Endothelial cell of umbilical vein (primary cell): ENCODE data around the gene RAD23B. TPM values are rescaled to one million over a fixed set of nuclear protein-coding genes. Genes with fewer than 3 reads are reported as not detected.

ENCODE experiments used
- BruUV-seq: library from RNA; stranded (reverse); fragments of 400-500 nt; replicated peaks from 2 replicates; lab custom pipeline; 2021; lab: Mats Ljungman, UMichigan
- CTCF ChIA-PET: fragments of 300-600, 350-600 bp; sonication (Branson Sonifier 250); formaldehyde crosslinking; loops from one replicate; lab custom pipeline; 2021; ENCODE audit warnings: antibody characterized with exemption, inconsistent platforms; lab: Charles Lee
- POLR2A ChIA-PET: fragments of 300-600, 350-600 bp; sonication (Branson Sonifier 250); formaldehyde crosslinking; loops from one replicate; lab custom pipeline; 2021; ENCODE audit warnings: antibody characterized with exemption, inconsistent platforms; lab: Charles Lee
- DNase-seq: peaks from one replicate; pipeline ENCODE4 v3.0.0-alpha.2; 2011; ENCODE audit warnings: low read depth, low spot score
- FAIRE-seq: peaks from 2 replicates; lab custom pipeline; 2011; peaks lifted over from hg19 to GRCh38; lab: Jason Lieb, UNC
- H2AFZ ChIP-seq: 2 replicates; pipeline ENCODE4 v1.6.0; 2012; ENCODE audit warnings: low read depth, low read length, control low read depth, inconsistent platforms
- H3K27ac ChIP-seq: 2 replicates; pipeline ENCODE4 v1.5.1; 2011; ENCODE audit warnings: low read depth, mild to moderate bottlenecking, control low read depth, low read length, moderate library complexity; ENCODE audit not compliant: insufficient read depth
- H3K27me3 ChIP-seq, 2 experiments: 2 replicates each; pipeline versions ENCODE4 v1.6.0 to v1.6.1; 2011; ENCODE audit warnings: low read length in 2 of 2, mixed read lengths in 1 of 2; ENCODE audit not compliant: control insufficient read depth in 2 of 2, insufficient read depth in 2 of 2
- H3K36me3 ChIP-seq, 2 experiments: 2 replicates in 1 of 2; 3 replicates in 1 of 2; pipeline ENCODE4 v1.5.1; 2011; ENCODE audit warnings: low read length in 2 of 2, mild to moderate bottlenecking in 1 of 2, moderate library complexity in 1 of 2; ENCODE audit not compliant: control insufficient read depth in 2 of 2, insufficient read depth in 2 of 2; ENCODE audit errors: extremely low read depth in 1 of 2
- H3K4me1 ChIP-seq: 3 replicates; pipeline ENCODE4 v1.5.1; 2011; ENCODE audit warnings: mild to moderate bottlenecking, low read length; ENCODE audit not compliant: control insufficient read depth, insufficient read depth; ENCODE audit errors: extremely low read depth
- H3K4me2 ChIP-seq: 2 replicates; pipeline ENCODE4 v1.6.1; 2011; ENCODE audit warnings: low read length, control low read depth, mixed read lengths; ENCODE audit not compliant: insufficient read depth
- H3K4me3 ChIP-seq, 3 experiments: fragments of 200-600 bp in 1 of 3; sonication (generic), shearing (Covaris generic) in 1 of 3; replicated peaks in 1 of 3; 2 replicates each; pipeline ENCODE4 v1.5.1; 2011 to 2016; ENCODE audit warnings: control low read depth in 3 of 3, low read length in 3 of 3, mild to moderate bottlenecking in 2 of 3, inconsistent platforms in 1 of 3, low read depth in 1 of 3, moderate library complexity in 1 of 3; ENCODE audit not compliant: insufficient read depth in 1 of 3
- H3K79me2 ChIP-seq: 2 replicates; pipeline ENCODE4 v1.6.0; 2012; ENCODE audit warnings: low read length, inconsistent platforms; ENCODE audit not compliant: control insufficient read depth, insufficient read depth
- H3K9ac ChIP-seq: replicated peaks from 2 replicates; pipeline ENCODE3; 2011; ENCODE audit warnings: low read length, control low read depth; ENCODE audit not compliant: insufficient read depth; ENCODE audit errors: extremely low read depth
- H3K9me1 ChIP-seq: replicated peaks from 3 replicates; pipeline ENCODE4 v1.6.0; 2011; ENCODE audit warnings: mild to moderate bottlenecking, low read length; ENCODE audit not compliant: control insufficient read depth, insufficient read depth; ENCODE audit errors: extremely low read depth
- H3K9me3 ChIP-seq: replicated peaks from 2 replicates; pipeline ENCODE4 v1.5.1; 2012; ENCODE audit warnings: low read length, inconsistent platforms; ENCODE audit not compliant: control insufficient read depth, insufficient read depth
- H4K20me1 ChIP-seq: replicated peaks from 2 replicates; pipeline ENCODE3; 2011; ENCODE audit warnings: mild to moderate bottlenecking, low read length; ENCODE audit not compliant: control insufficient read depth, insufficient read depth; ENCODE audit errors: extremely low read depth
- EZH2 ChIP-seq: IDR thresholded peaks from 2 replicates; pipeline ENCODE4 v1.6.1; 2012; ENCODE audit warnings: borderline replicate concordance, low read depth, mild to moderate bottlenecking, moderate library complexity, low read length, inconsistent platforms; ENCODE audit not compliant: severe bottlenecking
- FOS ChIP-seq: IDR thresholded peaks from 2 replicates; pipeline ENCODE4 v1.6.1; 2011; ENCODE audit warnings: mild to moderate bottlenecking, low read length, moderate library complexity, borderline replicate concordance; ENCODE audit not compliant: insufficient read depth
- GATA2 ChIP-seq: IDR thresholded peaks from 2 replicates; pipeline ENCODE4 v1.7.0; 2011; ENCODE audit warnings: low read depth, mild to moderate bottlenecking, moderate library complexity, mixed read lengths, low read length; ENCODE audit not compliant: insufficient read length, insufficient read depth
- JUN ChIP-seq: IDR thresholded peaks from 2 replicates; pipeline ENCODE4 v1.6.1; 2011; ENCODE audit warnings: borderline replicate concordance, low read depth; ENCODE audit not compliant: insufficient read length, insufficient read depth
- MAX ChIP-seq: IDR thresholded peaks from 2 replicates; pipeline ENCODE4 v1.6.1; 2011; ENCODE audit not compliant: insufficient read depth, insufficient read length
- MYC ChIP-seq: IDR thresholded peaks from one replicate; pipeline ENCODE4 v1.6.1; 2011; ENCODE audit warnings: mild to moderate bottlenecking, low read depth, low read length
- POLR2A ChIP-seq: IDR thresholded peaks from 2 replicates; pipeline ENCODE4 v1.6.1; 2012; ENCODE audit warnings: low read depth, mild to moderate bottlenecking, control low read depth, low read length
- POLR2AphosphoS5 ChIP-seq: IDR thresholded peaks from 2 replicates; pipeline ENCODE4 v1.6.1; 2012; ENCODE audit warnings: low read depth, mild to moderate bottlenecking, control low read depth, low read length, moderate library complexity; ENCODE audit not compliant: insufficient read depth
- dilution Hi-C: fragments of 300-500 bp; cut with MboI; formaldehyde crosslinking; loops from one replicate; pipeline ENCODE4 v1.15.0; 2019; ENCODE audit warnings: low sequenced_read_pairs; ENCODE audit not compliant: extremely low pct_ligation_motif_present
- intact Hi-C: fragments of 100-400 bp; cut with micrococcal nuclease; formaldehyde crosslinking; loops from one replicate; pipeline ENCODE4 v1.10.0; 2022
- polyA plus RNA-seq, 4 experiments: library from polyadenylated mRNA; depleted of rRNA in 3 of 4; stranded (reverse) in 3 of 4; unstranded in 1 of 4; fragments of >200 nt; gene quantifications; 2 replicates each; pipeline versions ENCODE4 v1.2.1 to v1.2.3, GENCODE V29; 2011 to 2012; ENCODE audit warnings: missing spikeins in 1 of 4
- total RNA-seq: library from RNA; stranded (reverse); gene quantifications from 2 replicates; pipeline ENCODE4 v1.2.3, GENCODE V29; 2021
- TF ChIP-seq, protein P1 (sequence below), 2 donors: IDR thresholded peaks; 1 replicate in 1 of 2; 2 replicates in 1 of 2; pipeline ENCODE4 v1.5.1; 2011; ENCODE audit warnings: low read length in 2 of 2, mild to moderate bottlenecking in 2 of 2, moderate library complexity in 2 of 2, control low read depth in 1 of 2, inconsistent platforms in 1 of 2, low read depth in 1 of 2; ENCODE audit not compliant: insufficient read depth in 1 of 2; ENCODE audit errors: extremely low read depth in 1 of 2

RAD23B gene
- total and polyA plus RNA-seq, 2 donors (not counting 3 experiments of a cell fraction or from before 2014, with no cell fraction given) = 63.8 to 100 TPM

DNA sequence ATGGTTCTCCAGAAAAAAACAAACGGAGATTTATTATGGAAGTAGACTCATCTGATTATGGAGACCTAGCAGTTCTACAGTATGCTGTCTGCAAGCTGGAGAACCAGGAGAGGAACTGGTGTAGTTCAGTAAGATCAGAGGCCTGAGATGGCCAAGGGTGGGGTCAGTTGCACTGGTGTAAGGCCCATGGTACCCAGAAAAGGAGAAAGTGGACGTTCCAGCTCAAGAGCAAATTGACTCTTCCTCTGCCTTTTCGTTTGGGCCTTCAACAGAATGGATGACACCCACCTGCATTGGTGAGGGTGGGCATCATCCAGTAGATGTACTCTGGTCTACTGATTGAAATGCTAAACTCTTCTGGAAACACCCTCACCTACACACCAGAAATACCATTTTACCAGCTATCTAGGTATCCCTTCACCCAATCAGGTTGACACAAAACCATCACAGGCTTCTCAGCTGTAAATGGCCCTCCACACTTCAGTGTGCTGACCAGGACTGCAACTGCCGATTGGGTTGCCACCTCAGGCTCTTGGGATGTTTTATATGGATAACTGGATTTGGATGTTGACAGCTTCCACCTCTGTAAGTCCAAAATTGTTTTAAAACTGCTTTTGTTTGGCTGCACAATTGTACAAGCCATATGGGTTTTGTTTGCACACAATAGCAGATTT is 51.2 kb downstream of the RAD23B start:
- no peaks in the 10 kb centered on the region for H3K79me2 ChIP-seq

GRCh38 chr9:107335331-107335730 is 52.3 kb downstream of the RAD23B start:
- Histone ChIP-seq H3K4me1 (no peaks in the 10 kb centered on the region), H3K27me3 (no peaks in the 10 kb centered on the region), H3K9me1 (no peaks in the 10 kb centered on the region), H4K20me1 (no peaks in the 10 kb centered on the region), H2AFZ (no peak overlapping the region), H3K9me3 (no peaks in the 10 kb centered on the region), H3K27ac (no peak overlapping the region), H3K79me2 (no peaks in the 10 kb centered on the region), H3K4me3 (no peak overlapping the region), H3K4me2 (no peak overlapping the region), H3K9ac (no peak overlapping the region), H3K36me3 (peaks cover 13 to 14% of the 10 kb centered on the region in 2 experiments)
- ChIA-PET CTCF (no interaction called here), POLR2A (no interaction called here)
- dilution Hi-C loops = no loop called here
- FAIRE-seq (no peak), DNase-seq (no peak)
- no TSS peak for BruUV-seq
- intact Hi-C loops = no loop called here
- TF ChIP-seq POLR2AphosphoS5 (no peak), FOS (no peak), MYC (no peak), GATA2 (no peak), JUN (no peak), MAX (no peak), POLR2A (no peak), EZH2 (no peak)
- TF ChIP-seq, protein P1, sequence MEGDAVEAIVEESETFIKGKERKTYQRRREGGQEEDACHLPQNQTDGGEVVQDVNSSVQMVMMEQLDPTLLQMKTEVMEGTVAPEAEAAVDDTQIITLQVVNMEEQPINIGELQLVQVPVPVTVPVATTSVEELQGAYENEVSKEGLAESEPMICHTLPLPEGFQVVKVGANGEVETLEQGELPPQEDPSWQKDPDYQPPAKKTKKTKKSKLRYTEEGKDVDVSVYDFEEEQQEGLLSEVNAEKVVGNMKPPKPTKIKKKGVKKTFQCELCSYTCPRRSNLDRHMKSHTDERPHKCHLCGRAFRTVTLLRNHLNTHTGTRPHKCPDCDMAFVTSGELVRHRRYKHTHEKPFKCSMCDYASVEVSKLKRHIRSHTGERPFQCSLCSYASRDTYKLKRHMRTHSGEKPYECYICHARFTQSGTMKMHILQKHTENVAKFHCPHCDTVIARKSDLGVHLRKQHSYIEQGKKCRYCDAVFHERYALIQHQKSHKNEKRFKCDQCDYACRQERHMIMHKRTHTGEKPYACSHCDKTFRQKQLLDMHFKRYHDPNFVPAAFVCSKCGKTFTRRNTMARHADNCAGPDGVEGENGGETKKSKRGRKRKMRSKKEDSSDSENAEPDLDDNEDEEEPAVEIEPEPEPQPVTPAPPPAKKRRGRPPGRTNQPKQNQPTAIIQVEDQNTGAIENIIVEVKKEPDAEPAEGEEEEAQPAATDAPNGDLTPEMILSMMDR (IDR thresholded peaks at IDR 0.05; ENCODE audit: extremely low read depth in 1 of 2, insufficient read depth in 1 of 2, low read depth in 1 of 2, low read length in 2 of 2) = no peak

More for the DNA sequence above, 51.2 kb downstream of the RAD23B start:
- no peak overlapping the region for H3K4me3 ChIP-seq
- H3K27ac ChIP-seq = no peak overlapping the region
- DNase-seq = no peak
- no peaks in the 10 kb centered on the region for H3K4me1 ChIP-seq
- POLR2A ChIA-PET = no interaction called here
- peaks cover 14 to 16% of the 10 kb centered on the region in 2 experiments for H3K36me3 ChIP-seq
- intact Hi-C loops (no loop called here), dilution Hi-C loops (no loop called here)
- no TSS peak for BruUV-seq
- H3K4me2 ChIP-seq = no peak overlapping the region
- H4K20me1 ChIP-seq = no peaks in the 10 kb centered on the region
- H3K9me3 ChIP-seq = no peaks in the 10 kb centered on the region
- FAIRE-seq = peak; percentile 44
- H3K27me3 ChIP-seq = no peaks in the 10 kb centered on the region
- no peak for TF ChIP-seq MYC
- no peak for TF ChIP-seq GATA2
- peak; percentile 4 for TF ChIP-seq POLR2A
- TF ChIP-seq EZH2 = no peak
- TF ChIP-seq MAX = no peak
- no peaks in the 10 kb centered on the region for H3K9me1 ChIP-seq
- CTCF ChIA-PET = interaction anchor here (0.6 to 1.0 kb wide), 2 partner anchors 45 to 95 kb away, joined by 3 to 5 read pairs; no protein-coding TSS in a partner anchor
- H3K9ac ChIP-seq = no peak overlapping the region
- no peak overlapping the region for H2AFZ ChIP-seq
